Inflammatory macrophage treated with lipopolysaccharide for 1 hour (primary cell): ENCODE measurements around the gene EPHA1.

Experiments
- DNase-seq, 2 donors: peaks; one replicate each; pipeline ENCODE4 v3.0.0-alpha.2; 2020 to 2022

The EPHA1 gene

GRCh38 chr7:143408686-143409561 lies at the start of gene EPHA1:
TSS of gene EPHA1 (minus strand) at chr7:143408856. CDS start at chr7:143408805, 51 bp downstream.
- no peak for DNase-seq

- DNase-seq: peak; percentile 74 to 85
These were observed 49.6 kb upstream of the EPHA1 start for GRCh38 chr7:143458263-143458662.

GRCh38 chr7:143456992-143457793 lies 48.5 kb upstream of the EPHA1 start:
- no peak for DNase-seq

- no peak for DNase-seq
These were observed 47.3 kb upstream of the EPHA1 start for GRCh38 chr7:143455942-143456341.

- peak in 1 of 2 donors; percentile 42 for DNase-seq
These were observed 46.8 kb upstream of the EPHA1 start for GRCh38 chr7:143455491-143455890.

- DNase-seq: peak in 1 of 2 donors; percentile 71
These were observed 45.5 kb upstream of the EPHA1 start for GRCh38 chr7:143454091-143454680.

- DNase-seq: peak; percentile 68 to 97
These were observed 43.8 kb upstream of the EPHA1 start for GRCh38 chr7:143452495-143452894.

- DNase-seq: peak; percentile 24 to 77
These were observed 43.1 kb upstream of the EPHA1 start for GRCh38 chr7:143451746-143452145.

GRCh38 chr7:143451122-143451521 lies 42.5 kb upstream of the EPHA1 start:
- no peak for DNase-seq

- DNase-seq: no peak
These were observed 41.1 kb upstream of the EPHA1 start for GRCh38 chr7:143449793-143450192.

GRCh38 chr7:143448429-143448828 lies 39.8 kb upstream of the EPHA1 start:
- no peak for DNase-seq

GRCh38 chr7:143447466-143447865 lies 38.8 kb upstream of the EPHA1 start:
- no peak for DNase-seq

GRCh38 chr7:143444785-143445184 lies 36.1 kb upstream of the EPHA1 start:
- DNase-seq: no peak

GRCh38 chr7:143444063-143444782 lies 35.6 kb upstream of the EPHA1 start:
- DNase-seq: no peak

- no peak for DNase-seq
These were observed 34.5 kb upstream of the EPHA1 start, which contains the start of gene TAS2R60 for GRCh38 chr7:143443153-143443552. TSS of gene TAS2R60 (plus strand) at chr7:143443453. CDS start at chr7:143443453, 0 bp downstream.

GRCh38 chr7:143439866-143440265 lies 31.2 kb upstream of the EPHA1 start:
- peak in 1 of 2 donors; percentile 62 for DNase-seq

GRCh38 chr7:143437578-143437977 lies 28.9 kb upstream of the EPHA1 start:
- DNase-seq: no peak

- peak in 1 of 2 donors; percentile 41 for DNase-seq
These were observed 27.8 kb upstream of the EPHA1 start for GRCh38 chr7:143436325-143436946.

- DNase-seq: no peak
These were observed 26.6 kb upstream of the EPHA1 start for GRCh38 chr7:143435266-143435665.

GRCh38 chr7:143434660-143435059 lies 26.0 kb upstream of the EPHA1 start:
- no peak for DNase-seq

GRCh38 chr7:143433759-143434158 lies 25.1 kb upstream of the EPHA1 start:
- DNase-seq: no peak

- DNase-seq: no peak
These were observed 22.5 kb upstream of the EPHA1 start for GRCh38 chr7:143431109-143431508.
